ENCODE data around the gene HDAC4.

HDAC4 gene

GRCh38 chr2:239425631-239426030 is 24.8 kb upstream of the HDAC4 start:
- no peak for DNase-seq

DNA sequence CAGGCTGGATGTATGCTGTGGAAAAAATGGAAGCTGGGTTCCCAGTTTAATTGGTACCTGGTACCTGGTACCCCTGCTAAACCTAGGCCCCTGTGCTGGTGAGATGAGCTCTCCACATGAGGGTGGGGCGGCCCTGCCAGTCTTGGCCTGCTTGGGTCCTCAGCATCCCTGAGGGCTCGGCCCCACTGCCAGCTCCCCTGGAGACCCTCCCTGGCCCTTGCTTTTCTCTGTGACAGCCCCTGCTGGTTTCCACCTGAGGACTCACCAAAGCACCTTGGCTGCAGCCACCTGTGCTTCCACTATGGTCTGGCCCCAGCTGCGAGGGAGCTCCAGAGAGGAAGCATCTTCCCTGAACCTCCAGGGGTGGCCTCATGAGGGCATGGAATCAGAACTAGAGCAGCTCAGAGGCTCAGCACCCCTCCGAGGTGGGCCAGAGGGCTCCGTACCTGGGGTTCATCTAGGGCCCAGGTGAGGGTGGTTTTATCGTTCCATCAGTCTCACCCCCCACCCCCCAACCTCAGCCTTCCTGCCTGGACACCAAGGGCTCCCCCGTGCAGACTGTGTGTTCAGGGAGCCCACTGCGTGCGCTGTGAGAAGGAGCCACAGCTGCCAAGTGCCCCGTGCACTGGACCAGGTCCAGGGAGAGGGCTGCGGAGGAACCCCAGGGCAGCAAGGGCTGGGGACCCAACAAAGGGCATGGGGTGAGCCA is 23.7 kb upstream of the HDAC4 start:
- DNase-seq, result no peak

- DNase-seq, result no peak
Observed at GRCh38 chr2:239423551-239423950, 22.7 kb upstream of the HDAC4 start.

DNA sequence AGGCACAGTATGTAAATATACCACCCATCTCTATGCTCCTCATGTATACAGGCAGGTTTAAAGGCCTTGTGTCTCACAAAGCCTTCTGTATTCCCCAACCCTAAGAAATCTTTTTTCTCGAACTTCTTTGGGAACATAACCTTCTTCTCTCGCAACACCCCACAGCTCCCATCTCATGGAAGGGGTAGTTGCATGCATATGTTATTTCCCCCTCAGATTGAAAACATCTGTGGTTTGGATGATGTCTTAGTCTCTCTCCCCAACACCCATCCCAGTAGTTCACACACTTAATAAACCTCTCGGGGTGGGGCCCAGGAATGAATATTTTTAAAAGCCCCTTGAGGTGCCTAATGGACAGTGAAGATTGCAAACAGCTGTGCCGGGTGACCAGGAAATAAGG is 21.0 kb upstream of the HDAC4 start:
- DNase-seq, result no peak

- DNase-seq, result no peak
Observed at GRCh38 chr2:239420082-239420481, 19.3 kb upstream of the HDAC4 start.

- DNase-seq, result no peak
Observed at GRCh38 chr2:239418918-239419317, 18.1 kb upstream of the HDAC4 start.

DNA sequence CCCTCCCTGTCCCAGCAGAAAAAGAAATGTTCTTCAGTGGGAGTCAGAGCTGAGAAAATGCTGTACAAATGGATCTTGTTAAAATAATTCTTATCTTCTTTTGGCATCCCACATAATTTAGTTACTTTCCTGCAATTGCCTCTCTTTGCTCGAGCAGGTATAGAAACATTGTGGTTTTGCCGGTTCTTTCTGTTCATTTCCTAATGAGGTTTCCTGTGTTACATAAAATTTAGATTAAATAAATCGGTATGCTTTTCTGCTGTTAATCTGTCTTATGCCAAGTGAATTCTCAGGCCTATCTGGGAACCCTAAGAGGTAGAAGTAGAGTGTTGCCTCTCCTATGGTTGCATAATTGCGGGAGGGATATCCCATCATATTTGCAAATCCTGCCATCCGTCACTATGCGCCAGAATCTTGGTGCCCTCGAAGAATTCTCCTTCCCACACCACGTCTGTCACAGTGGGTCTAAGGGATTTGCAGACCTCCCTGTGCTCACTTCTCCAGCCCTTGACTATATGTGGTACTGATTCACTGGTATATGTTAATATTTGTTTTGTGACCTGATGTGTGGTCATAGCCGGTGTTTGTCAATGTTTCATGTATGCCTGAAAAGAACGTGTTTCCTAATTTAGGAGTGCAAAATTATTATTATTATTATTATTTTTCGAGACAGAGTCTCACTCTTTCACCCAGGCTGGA is 12.2 kb upstream of the HDAC4 start:
- DNase-seq, result no peak

DNA sequence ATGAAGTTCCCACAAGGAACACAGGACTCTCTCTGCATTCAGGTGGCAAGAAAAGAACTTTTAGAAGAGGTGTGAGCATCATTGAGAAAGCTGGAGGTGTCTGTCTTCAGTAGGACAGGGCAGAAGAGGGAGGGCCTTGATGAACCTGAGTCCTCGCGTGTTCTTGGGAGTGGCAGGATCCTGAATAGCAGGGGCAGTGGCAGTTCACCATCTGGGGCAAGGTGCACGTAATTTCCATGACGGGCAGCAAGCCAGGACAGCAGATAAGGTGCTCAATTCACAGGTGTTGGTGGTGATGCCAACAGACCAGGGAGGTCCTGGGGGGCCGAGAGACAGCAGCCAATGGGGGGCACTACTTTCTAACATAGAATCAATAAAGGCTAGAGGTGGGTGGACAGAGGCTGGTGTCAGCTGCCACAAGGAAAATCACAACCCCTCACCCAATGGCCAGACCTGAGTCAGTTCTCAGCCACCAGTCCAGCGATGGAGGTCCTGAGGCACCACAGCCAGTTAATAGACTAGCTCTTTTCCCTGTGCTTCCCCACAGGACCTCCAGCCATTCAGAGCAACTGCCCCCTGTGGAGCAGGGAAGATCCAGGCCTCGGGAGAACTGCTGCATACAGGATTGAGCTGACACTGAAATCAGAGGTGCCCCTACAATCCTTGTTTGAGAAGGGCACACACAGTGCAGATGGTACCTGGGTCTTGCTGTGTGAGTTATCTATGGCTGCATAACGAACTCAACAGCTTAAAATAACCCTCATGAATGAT is 10.9 kb upstream of the HDAC4 start:
- DNase-seq, result no peak

- DNase-seq, result no peak
Observed at GRCh38 chr2:239411117-239411516, 10.3 kb upstream of the HDAC4 start.

DNA sequence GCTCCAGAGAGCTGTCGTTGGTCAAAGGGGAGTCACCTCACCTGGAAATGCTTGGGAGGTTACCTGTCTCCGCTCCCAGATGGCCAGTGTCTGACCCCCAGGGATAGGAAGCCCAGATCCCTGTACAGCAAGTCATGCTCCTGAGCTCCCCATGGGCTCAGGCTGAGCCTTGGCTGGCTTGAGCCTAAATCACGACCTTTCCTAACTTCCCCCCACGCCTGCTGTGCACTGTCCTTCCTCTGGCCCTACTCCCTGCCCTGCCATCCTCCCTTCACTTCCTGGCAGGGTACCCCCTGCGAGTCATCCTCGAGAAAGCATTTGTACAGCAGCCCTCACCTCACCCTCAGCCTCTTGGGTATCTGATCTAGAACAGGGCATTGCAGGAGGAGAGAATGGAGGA is 9.2 kb upstream of the HDAC4 start:
- DNase-seq, result no peak

DNA sequence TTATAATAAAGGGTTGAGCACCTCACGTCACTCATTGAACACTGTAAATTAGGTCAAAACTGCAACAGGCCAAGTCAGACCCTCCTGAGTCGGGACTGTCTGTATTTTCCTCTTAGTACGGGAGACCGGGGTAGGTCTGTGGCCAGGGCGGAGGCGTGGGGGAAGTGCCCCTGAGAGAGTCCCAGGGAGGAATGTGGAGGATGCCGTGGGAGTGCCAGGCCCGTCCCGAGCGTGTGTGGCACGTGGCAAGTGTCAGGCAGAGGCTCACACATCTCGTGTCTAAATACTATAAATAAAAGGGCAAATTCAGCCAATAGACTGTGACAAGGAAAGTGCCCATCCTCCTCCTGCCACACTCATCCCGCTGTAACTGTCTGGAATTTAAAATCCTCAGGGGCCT is 6.3 kb upstream of the HDAC4 start:
- no peak for DNase-seq

GRCh38 chr2:239406316-239406995 is 5.6 kb upstream of the HDAC4 start:
- DNase-seq, result no peak

DNA sequence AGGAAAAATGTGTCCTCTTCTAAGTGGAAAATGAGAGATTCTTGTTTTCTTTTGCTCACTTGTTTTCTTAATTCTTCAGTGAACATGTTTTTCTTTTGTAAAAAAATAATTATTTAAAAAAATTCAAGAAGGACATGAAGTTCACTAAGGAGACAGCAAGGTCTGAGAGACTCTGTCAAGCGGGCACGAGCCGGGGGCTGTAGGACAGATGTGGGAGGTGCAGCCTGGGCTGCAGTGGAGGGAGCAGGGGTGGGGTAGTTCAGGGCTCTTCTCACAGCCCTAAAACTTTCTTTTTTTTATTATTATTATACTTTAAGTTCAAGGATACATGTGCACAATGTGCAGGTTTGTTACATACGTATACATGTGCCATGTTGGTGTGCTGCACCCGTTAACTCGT is 4.3 kb upstream of the HDAC4 start:
- no peak for DNase-seq

GRCh38 chr2:239402666-239403065 is 1.8 kb upstream of the HDAC4 start:
- DNase-seq, result no peak

DNA sequence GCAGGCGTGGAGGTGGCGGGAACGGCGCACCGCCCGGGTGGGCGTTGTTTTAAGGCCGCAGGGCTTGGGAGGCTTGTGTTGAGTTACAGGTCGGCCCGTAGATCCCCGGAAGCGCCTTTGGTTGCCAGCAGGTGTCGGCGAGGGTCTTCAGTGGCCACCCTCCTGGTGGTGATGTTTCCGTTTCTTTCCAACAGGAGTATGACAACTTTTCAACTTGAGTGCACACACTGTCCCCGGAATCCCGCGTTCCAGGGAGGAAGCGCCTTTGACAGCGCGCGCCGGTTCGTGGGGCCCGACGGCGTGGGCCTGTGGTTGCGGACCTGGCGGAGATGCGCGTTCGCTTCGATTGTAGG is 1.0 kb upstream of the HDAC4 start:
- DNase-seq, result no peak

- DNase-seq, result peak; percentile 99
Observed at GRCh38 chr2:239401067-239401880, 454 bp upstream of the HDAC4 start.

DNA sequence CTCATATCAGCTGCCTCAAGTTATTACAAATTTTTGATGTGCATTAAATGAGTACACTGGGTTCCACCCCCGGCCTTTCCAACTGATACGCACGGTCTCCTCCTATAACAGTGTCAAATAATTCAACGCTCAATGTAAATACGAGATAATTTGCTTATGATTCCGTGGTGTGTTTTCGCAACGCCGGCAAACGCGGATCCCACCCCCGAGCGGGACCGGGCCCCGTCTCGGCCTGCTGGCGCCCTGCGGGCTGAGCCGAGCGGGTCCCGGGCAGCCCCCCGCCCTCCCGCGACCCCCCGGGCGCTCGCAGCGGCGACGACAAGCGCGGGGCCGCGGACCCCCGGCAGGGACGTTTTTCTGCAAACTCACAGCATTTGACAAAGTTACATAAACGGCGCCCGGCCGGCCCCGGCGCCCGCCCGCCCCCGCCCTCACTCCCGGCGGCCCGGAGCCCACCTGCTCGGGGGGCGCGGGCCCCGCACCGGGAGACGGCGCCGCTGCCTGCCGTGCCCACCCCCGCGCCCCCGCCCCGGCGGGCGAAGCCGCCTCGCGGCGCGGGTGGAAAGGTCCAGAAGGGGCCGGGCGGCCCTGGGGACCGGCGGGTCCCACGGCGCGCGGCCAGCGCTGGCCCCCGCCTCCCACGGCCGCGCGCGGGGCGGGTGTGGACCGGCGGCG is 762 bp downstream of the HDAC4 start:
- DNase-seq, result no peak

- no peak for DNase-seq
Observed at GRCh38 chr2:239399433-239399920, 1.3 kb downstream of the HDAC4 start.

GRCh38 chr2:239398521-239398921 is 2.3 kb downstream of the HDAC4 start:
- no peak for DNase-seq

DNA sequence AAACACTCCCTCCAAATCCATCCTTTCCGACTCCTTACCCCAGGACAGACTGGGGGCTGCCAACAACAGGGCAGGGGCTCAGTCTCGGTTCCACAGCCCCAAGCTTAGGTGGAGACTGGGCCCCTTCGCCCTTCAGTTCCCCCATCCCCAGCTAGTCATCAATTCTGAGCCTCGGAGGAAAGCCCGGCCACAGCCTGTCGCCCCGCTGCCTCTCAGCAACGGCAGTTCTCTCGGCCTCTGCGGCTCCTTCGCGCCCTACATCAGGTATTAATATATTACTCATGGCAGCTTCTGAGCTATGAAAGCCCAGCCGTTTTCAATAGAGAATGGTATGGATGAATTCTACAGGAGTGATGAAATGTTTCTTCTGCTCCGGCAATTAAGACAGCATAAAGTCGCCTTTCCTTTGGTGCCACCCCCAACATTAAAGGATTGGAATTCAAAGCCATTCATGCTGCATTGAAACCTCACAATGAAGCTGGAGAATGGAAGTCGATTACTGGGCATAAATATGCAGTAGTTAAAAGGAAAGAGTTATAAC is 2.8 kb downstream of the HDAC4 start:
- DNase-seq, result no peak

DNA sequence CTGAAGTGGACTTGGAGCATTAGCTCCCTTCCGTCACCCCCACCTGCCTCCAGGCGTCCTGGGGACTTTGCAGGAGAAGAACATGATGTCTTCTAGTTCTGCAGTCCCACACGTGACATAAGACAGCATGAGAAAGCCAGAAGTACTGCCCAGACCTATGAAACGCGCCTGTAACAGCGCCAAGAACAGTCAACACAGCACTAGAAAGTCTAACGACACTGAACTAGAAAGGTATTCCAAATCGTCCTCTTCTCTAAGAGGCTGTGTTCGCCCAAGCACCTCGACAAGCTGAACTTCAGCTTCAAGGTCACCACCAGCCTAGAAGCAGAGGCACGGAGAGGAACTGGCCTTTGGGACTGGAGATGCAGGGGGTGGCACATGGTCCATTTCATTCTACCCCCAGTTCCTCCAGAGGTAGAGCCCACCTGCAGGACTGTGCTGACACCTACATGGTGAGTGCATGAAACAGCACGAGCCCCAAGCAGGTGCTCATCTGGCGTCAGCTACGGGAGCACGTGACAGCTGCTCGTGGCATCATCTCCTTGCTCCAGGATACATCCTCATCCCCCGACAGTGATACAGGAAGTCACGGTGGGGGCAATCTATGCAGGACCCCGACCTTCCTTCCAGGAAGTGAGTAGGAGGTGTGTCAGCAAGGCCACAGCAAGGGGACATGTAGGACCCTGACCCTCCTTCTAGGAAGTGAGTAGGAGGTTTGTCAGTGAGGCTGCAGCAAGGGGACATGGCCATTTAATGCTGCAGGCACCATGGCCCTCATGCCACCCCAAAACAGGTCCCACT is 3.7 kb downstream of the HDAC4 start:
- no peak for DNase-seq

Measured in cerebellar nuclear complex (tissue), 1 donor.